K562 (cell line): ENCODE results near the gene CCT7. TPM values are rescaled to one million over a fixed set of nuclear protein-coding genes. Genes with fewer than 3 reads are reported as not detected.
A peak's percentile ranks its signal among the peaks of the same experiment; 100 is the strongest.

ENCODE experiments used
- ATAC-seq: fragments of 200-7000 bp; cut with Tn5 transposase; 3 replicates; pipeline ENCODE4 v1.9.1; 2020; ENCODE audit warnings: moderate library complexity
- BruUV-seq: library from RNA; stranded (reverse); fragments of 400-500 nt; replicated peaks from 2 replicates; lab custom pipeline; 2021; lab: Mats Ljungman, UMichigan
- CTCF ChIA-PET: fragments of 300-600 bp; formaldehyde crosslinking; extraction: SDS; loops from one replicate; lab custom pipeline; 2021; ENCODE audit warnings: low intra/inter-chr PET ratio; lab: Yijun Ruan, JAX
- POLR2A ChIA-PET: fragments of 300-600, 350-650 bp; sonication (Branson Sonifier 250); formaldehyde crosslinking; extraction: SDS; loops from one replicate; lab custom pipeline; 2021; ENCODE audit warnings: antibody characterized with exemption, inconsistent platforms; lab: Yijun Ruan, JAX
- DNase-seq, 4 experiments: peaks; one replicate each; pipeline versions ENCODE4 v3.0.0 to v3.0.0-alpha.2; 2011 to 2018; ENCODE audit warnings: low spot score in 3 of 4, mixed read lengths in 3 of 4; ENCODE audit errors: extremely low read depth in 1 of 4
- FAIRE-seq: peaks from 2 replicates; lab custom pipeline; 2011; peaks lifted over from hg19 to GRCh38; lab: Jason Lieb, UNC
- H2AFZ ChIP-seq: 2 replicates; pipeline ENCODE4 v1.6.0; 2011; ENCODE audit warnings: low read depth, low read length, control low read depth, inconsistent platforms
- H3K27ac ChIP-seq: fragments of 200-600 bp; 3 replicates; pipeline ENCODE4 v1.8.0; 2011; ENCODE audit warnings: low read depth, mild to moderate bottlenecking, control low read depth, inconsistent platforms, low read length, moderate library complexity, mixed read lengths; ENCODE audit errors: extremely low read depth
- H3K27me3 ChIP-seq, 2 experiments: fragments of 300-600 bp in 1 of 2; 2 replicates in 1 of 2; 3 replicates in 1 of 2; pipeline versions ENCODE4 v1.6.0 to v1.8.0; 2011; ENCODE audit warnings: inconsistent platforms in 2 of 2, low read length in 2 of 2, mild to moderate bottlenecking in 1 of 2, mixed read lengths in 1 of 2, moderate library complexity in 1 of 2; ENCODE audit not compliant: control insufficient read depth in 2 of 2, insufficient read depth in 2 of 2
- H3K36me3 ChIP-seq: fragments of 300-600 bp; 3 replicates; pipeline ENCODE4 v1.8.0; 2011; ENCODE audit warnings: mild to moderate bottlenecking, low read length, inconsistent platforms; ENCODE audit not compliant: control insufficient read depth, insufficient read depth
- H3K4me1 ChIP-seq, 2 experiments: fragments of 200-600 bp in 1 of 2; replicated peaks in 1 of 2; 2 replicates in 1 of 2; 3 replicates in 1 of 2; pipeline versions ENCODE4 v1.5.1 to v1.8.0; 2011; ENCODE audit warnings: inconsistent platforms in 2 of 2, low read length in 2 of 2, mild to moderate bottlenecking in 1 of 2, mixed read lengths in 1 of 2, moderate library complexity in 1 of 2; ENCODE audit not compliant: control insufficient read depth in 2 of 2, insufficient read depth in 2 of 2
- H3K4me2 ChIP-seq: 2 replicates; pipeline ENCODE4 v1.6.1; 2011; ENCODE audit warnings: low read length, control low read depth, inconsistent platforms, mixed read lengths; ENCODE audit not compliant: insufficient read depth
- H3K4me3 ChIP-seq: fragments of 200-600 bp; sonication (generic), shearing (Covaris generic); 2 replicates; pipeline ENCODE4 v1.5.1; 2016; ENCODE audit warnings: control low read depth, inconsistent platforms
- H3K79me2 ChIP-seq: fragments of 200-600 bp; 3 replicates; pipeline ENCODE4 v1.8.0; 2011; ENCODE audit warnings: low read length, inconsistent platforms; ENCODE audit not compliant: control insufficient read depth, insufficient read depth
- H3K9ac ChIP-seq, 2 experiments: 2 replicates each; pipeline versions ENCODE4 v1.6.0 to v1.6.1; 2011; ENCODE audit warnings: low read depth in 2 of 2, low read length in 2 of 2, control low read depth in 1 of 2, inconsistent platforms in 1 of 2, mild to moderate bottlenecking in 1 of 2, mixed read lengths in 1 of 2; ENCODE audit not compliant: insufficient read depth in 1 of 2
- H3K9me1 ChIP-seq: one replicate; pipeline ENCODE4 v1.6.0; 2011; ENCODE audit warnings: inconsistent platforms, mild to moderate bottlenecking, low read length, moderate library complexity; ENCODE audit not compliant: control insufficient read depth, insufficient read depth
- H3K9me3 ChIP-seq: replicated peaks from 2 replicates; pipeline ENCODE4 v1.5.1; 2011; ENCODE audit warnings: low read depth, low read length, inconsistent platforms; ENCODE audit not compliant: control insufficient read depth, insufficient read depth
- H4K20me1 ChIP-seq: replicated peaks from 2 replicates; pipeline ENCODE4 v1.6.1; 2011; ENCODE audit warnings: low read length, inconsistent platforms, mixed read lengths; ENCODE audit not compliant: control insufficient read depth, insufficient read depth
- CAMTA2 ChIP-seq: fragments of 250-450 bp; sonication (Bioruptor Pico); conservative IDR thresholded peaks from 2 replicates; pipeline ENCODE4 v1.5.1; 2022
- GTF3C2 ChIP-seq: IDR thresholded peaks from 3 replicates; pipeline ENCODE4 v1.6.1; 2011; ENCODE audit warnings: borderline replicate concordance, mild to moderate bottlenecking, moderate library complexity; ENCODE audit not compliant: insufficient read length; ENCODE audit errors: extremely low read depth
- ILK ChIP-seq: fragments of 450-650 bp; IDR thresholded peaks from 2 replicates; pipeline ENCODE4 v1.6.1; 2016; ENCODE audit warnings: missing genetic modification characterization, low read depth, mild to moderate bottlenecking, missing compliant biosample characterization, moderate library complexity, borderline replicate concordance
- L3MBTL2 ChIP-seq: fragments of 450-650 bp; IDR thresholded peaks from 2 replicates; pipeline ENCODE4 v1.6.1; 2016; ENCODE audit warnings: mild to moderate bottlenecking, moderate library complexity
- STAT5A ChIP-seq: IDR thresholded peaks from 2 replicates; pipeline ENCODE4 v1.6.1; 2012; ENCODE audit warnings: low read length, inconsistent platforms, borderline replicate concordance
- TBL1XR1 ChIP-seq, 2 experiments: IDR thresholded peaks; 2 replicates each; pipeline ENCODE4 v1.6.1; 2012; ENCODE audit warnings: improper control_type of control experiment in 2 of 2, low read length in 2 of 2, mild to moderate bottlenecking in 1 of 2
- VEZF1 ChIP-seq: fragments of 200-800 bp; sonication (Bioruptor generic); IDR thresholded peaks from 2 replicates; pipeline ENCODE4 v1.6.1; 2017; ENCODE audit warnings: missing genetic modification characterization, missing compliant biosample characterization
- ZNF79 ChIP-seq: fragments of 250-450 bp; sonication (Bioruptor Pico); IDR thresholded peaks from 2 replicates; pipeline ENCODE4 v1.4.0; 2020; ENCODE audit warnings: low read depth, mild to moderate bottlenecking, moderate library complexity
- WGBS: fragments of 100-300 bp; shearing (Covaris generic); methylation state at CpG from one replicate; pipeline ENCODE4 v1.1.6; 2016; ENCODE audit warnings: low coverage, mixed read lengths; ENCODE audit not compliant: insufficient coverage; ENCODE audit errors: missing lambda C conversion rate; 5-methylcytosine and 5-hydroxymethylcytosine counted together
- in situ Hi-C: fragments of 300-500 bp; cut with MboI; formaldehyde crosslinking; loops from 4 replicates; pipeline ENCODE4 v1.15.0; 2018; ENCODE audit warnings: inconsistent platforms, mixed read lengths
- intact Hi-C: fragments of 100-400 bp; cut with micrococcal nuclease; formaldehyde crosslinking; loops from 2 replicates; pipeline ENCODE4 v1.14.2; 2022
- polyA plus RNA-seq, 8 experiments: library from polyadenylated mRNA; depleted of rRNA in 4 of 8; stranded (reverse) in 5 of 8; unstranded in 3 of 8; fragments of >200 nt; fragmentation: Nextera tagmentation in 2 of 8; fragmentation: Illumina TruSeq in 1 of 8; extraction: Ambion mirVana in 2 of 8; extraction: Trizol in 1 of 8; gene quantifications; 2 replicates each; pipeline versions ENCODE4 v1.2.1 to v1.2.3, GENCODE V29; 2011 to 2014; ENCODE audit warnings: inconsistent platforms in 1 of 8, missing spikeins in 1 of 8
- total RNA-seq, 7 experiments: library from RNA; depleted of rRNA in 6 of 7; stranded (reverse); fragments of >200 nt in 6 of 7; fragmentation: Illumina TruSeq in 2 of 7; extraction: Trizol in 2 of 7; gene quantifications; 2 replicates each; pipeline versions ENCODE4 v1.2.1 to v1.2.3, GENCODE V29; 2011 to 2021; ENCODE audit warnings: low replicate concordance in 1 of 7

Gene CCT7
- total and polyA plus RNA-seq, 9 of the 15 experiments (the other 6 are each of a cell fraction or from before 2014, with no cell fraction given), result 326 to 856 (median 638) TPM

GRCh38 chr2:73282924-73283544, 48.9 kb downstream of the CCT7 start:
- 0 out of 3 replicates have a peak, but pooled peaks cover 2% of the 10 kb centered on the region for H3K36me3 ChIP-seq
- peaks cover 3 to 20% of the 10 kb centered on the region in 2 experiments; a peak in 4 of 5 replicates for H3K4me1 ChIP-seq
- in situ Hi-C loops (no loop called here), intact Hi-C loops (no loop called here)
- POLR2A ChIA-PET, result no interaction called here
- no peak for DNase-seq
- no peaks in the 10 kb centered on the region for H3K27me3 ChIP-seq
- H4K20me1 ChIP-seq, result 0 out of 2 replicates have a peak, but pooled peaks cover 4% of the 10 kb centered on the region
- TSS peak; percentile 42 for BruUV-seq
- peak overlapping the region in 1 of 2 experiments; percentile 90; a peak in 2 of 4 replicates for H3K9ac ChIP-seq
- TF ChIP-seq ZNF79, result peak; percentile 82
- no peak for TF ChIP-seq ILK
- H3K9me3 ChIP-seq, result no peaks in the 10 kb centered on the region
- WGBS, result 23% methylated on average over 5 of the region's 5 CpGs
- FAIRE-seq, result no peak
- peak overlapping the region; percentile 93; the same call in 1 of the 2 replicates for H2AFZ ChIP-seq
- ATAC-seq, result no peak
- CTCF ChIA-PET, result no interaction called here
- peaks cover 7% of the 10 kb centered on the region for H3K79me2 ChIP-seq
- peak overlapping the region; percentile 58 for H3K4me3 ChIP-seq
- H3K9me1 ChIP-seq, result no peaks in the 10 kb centered on the region
- no peak overlapping the region for H3K27ac ChIP-seq
- H3K4me2 ChIP-seq, result peak overlapping the region; percentile 76

- 10% methylated on average over 32 of the region's 43 CpGs for WGBS
- POLR2A ChIA-PET, result interaction anchor here (0.6 kb wide), 2 partner anchors 103 to 307 kb away, joined by 3 read pairs; no protein-coding TSS in a partner anchor
- TF ChIP-seq L3MBTL2 (peak; percentile 50), TBL1XR1 (IDR thresholded peaks at IDR 0.05; ENCODE audit: low read length in 2 of 2) (no peak), GTF3C2 (no peak), STAT5A (no peak), CAMTA2 (no peak), VEZF1 (CRISPR knock-in tag) (no peak)
Measured at GRCh38 chr2:73283545-73284295, 49.6 kb downstream of the CCT7 start.

More at GRCh38 chr2:73283545-73284295, 49.6 kb downstream of the CCT7 start:
- CTCF ChIA-PET, result no interaction called here
- Histone ChIP-seq H3K9me1 (no peaks in the 10 kb centered on the region), H2AFZ (peak overlapping the region; percentile 93), H3K27ac (peak overlapping the region; percentile 51; the same call in 2 of the 3 replicates), H3K36me3 (0 out of 3 replicates have a peak, but pooled peaks cover 2% of the 10 kb centered on the region), H3K4me1 (peaks cover 3 to 20% of the 10 kb centered on the region in 2 experiments; a peak in 4 of 5 replicates), H3K79me2 (peaks cover 7% of the 10 kb centered on the region), H3K27me3 (no peaks in the 10 kb centered on the region), H3K4me3 (peak overlapping the region; percentile 58), H3K9me3 (no peaks in the 10 kb centered on the region), H4K20me1 (0 out of 2 replicates have a peak, but pooled peaks cover 4% of the 10 kb centered on the region), H3K9ac (peak overlapping the region; percentile 52 to 90; a peak in 3 of 4 replicates), H3K4me2 (peak overlapping the region; percentile 76)
- intact Hi-C loops (no loop called here), in situ Hi-C loops (no loop called here)
- peak; percentile 66 for ATAC-seq
- BruUV-seq, result no TSS peak
- no peak for FAIRE-seq
- DNase-seq, result peak in 3 of 4 experiments; percentile 11 to 53 (median 46)
